Kidney capillary endothelial cell (primary cell): ENCODE results near the gene CWC27.
A peak's percentile ranks its signal among the peaks of the same experiment; 100 is the strongest.
"Not testable (repeated sequence)": the region's sequence is repeated elsewhere in the genome, so short reads cannot be mapped to it uniquely, and the experiment has no call there.

Experiments
- DNase-seq: peaks from one replicate; pipeline ENCODE4 v3.0.0-alpha.2; 2018; ENCODE audit warnings: low spot score

Gene CWC27

DNA sequence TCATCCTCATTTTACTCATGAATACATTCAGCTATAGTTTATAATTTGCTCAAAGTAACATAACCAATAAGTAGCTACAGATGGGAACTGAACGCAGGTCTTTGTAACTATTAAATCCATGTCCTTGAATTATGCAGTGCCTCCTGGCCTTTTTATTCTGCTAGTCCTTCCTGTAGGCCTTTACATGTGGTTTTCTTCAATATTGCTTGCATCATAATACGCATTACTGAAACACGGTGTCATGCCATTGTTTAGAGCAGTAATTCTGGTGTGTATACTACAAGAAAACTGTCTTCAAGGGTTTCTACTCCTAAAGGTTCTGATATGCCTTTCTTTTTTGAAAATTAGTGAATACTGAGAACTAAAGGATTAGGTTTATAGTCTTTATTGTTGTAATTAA is 20.7 kb downstream of the CWC27 start:
- DNase-seq, result no peak

DNA sequence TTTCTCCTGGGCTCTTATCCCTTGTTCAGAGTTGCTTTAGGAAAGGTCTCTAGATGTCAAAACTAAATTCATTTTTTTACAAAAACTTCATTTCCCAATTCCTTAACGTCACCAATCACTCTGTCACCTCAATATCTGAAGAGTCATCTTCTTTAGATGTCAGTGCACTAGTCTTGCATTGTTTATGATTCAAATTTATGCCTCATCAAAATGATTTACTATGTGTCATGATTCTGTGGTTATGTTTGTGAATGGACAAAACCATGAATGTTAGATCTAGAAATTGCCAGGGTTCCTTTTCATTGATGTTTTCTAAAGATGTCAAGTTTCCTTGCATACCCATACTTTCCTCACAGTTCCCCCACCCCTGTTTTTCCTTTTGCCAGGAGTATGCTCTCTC is 21.5 kb downstream of the CWC27 start:
- no peak for DNase-seq

DNA sequence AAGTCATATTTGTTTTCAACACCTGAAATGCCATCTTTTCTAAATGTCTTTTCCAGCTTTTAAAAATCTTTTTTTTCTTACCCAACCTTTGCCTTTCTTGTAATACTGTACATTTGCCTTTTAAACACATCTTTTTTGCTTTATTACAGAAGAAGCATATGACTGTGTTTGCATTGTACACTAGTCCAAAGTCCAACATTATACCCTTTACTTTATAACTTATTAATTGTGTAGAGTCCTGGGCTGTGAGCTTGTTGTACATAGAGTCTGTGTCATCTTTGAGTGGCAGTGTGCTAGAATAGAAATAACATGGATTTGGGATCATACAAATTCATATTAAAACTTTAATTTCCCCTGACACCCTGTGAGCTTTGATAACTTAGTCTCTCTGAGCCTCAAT is 23.7 kb downstream of the CWC27 start:
- DNase-seq, result no peak

DNA sequence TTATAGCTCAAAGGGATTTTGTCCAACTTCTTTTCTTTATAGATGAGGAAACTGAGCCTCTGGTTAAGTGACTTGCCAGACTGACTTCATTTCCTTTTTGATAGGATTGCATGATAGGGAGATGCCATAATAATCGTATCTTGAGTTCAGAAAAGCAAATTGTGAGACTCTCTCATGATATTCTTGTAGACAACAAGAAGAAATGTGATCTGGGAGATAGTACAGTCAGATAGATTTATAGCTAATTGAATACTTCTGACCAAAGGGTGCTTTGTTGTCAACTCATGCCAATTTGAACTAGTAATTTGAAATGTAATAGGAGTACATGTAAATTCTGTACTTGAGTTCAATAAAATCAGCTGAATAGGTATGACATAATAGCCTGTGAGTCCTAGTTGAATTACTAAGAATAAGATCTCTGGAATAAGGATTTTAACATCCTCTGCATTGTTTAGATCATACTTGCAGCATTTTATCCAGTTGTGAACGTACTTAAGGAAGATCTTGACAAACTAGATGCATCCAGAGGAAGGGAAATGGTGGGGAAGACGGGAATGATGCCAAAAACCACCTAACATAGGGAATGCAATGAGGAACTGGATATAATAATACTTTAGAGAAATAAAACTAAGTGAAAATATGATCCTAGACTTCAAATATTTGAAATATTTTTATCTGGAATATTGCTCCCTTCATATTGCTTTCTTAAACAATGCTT is 25.5 kb downstream of the CWC27 start:
- no peak for DNase-seq

DNA sequence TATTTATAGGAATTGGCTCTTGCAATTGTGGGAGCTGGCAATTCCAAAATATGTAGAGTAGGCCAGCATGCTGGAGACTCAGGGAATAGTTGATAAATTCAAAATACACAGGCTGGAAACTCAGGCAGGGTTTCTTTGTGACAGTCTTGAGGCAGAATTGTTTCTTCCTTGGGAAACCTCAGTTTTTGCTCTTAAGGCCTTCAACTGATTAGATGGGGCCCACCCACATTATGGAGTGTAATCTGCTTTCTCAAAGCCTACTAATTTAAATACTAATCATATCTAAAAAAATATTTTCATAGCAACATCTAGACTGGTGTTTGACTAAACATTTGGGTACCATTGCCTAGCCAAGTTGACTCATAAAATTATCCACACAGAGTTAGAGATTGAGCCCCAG is 27.6 kb downstream of the CWC27 start:
- no peak for DNase-seq

DNA sequence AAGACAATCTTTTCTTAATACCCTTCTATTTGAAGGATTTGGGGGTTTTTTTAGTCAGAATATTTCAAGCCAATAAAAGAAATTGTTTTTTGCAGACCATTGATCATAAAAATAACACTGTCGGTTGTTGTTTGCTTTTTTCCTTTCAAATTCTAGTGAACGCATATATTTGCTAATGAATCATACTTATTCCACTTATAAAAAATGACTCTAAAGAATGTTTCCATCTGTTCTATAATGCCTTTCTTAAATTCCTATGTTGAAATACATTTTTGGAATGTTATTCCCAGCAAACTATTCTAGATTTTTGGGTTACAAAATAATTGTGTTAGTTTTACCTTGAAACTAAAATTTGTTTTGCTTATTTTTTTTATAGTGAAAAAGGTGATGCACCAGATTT is 32.2 kb downstream of the CWC27 start:
- DNase-seq, result no peak

DNA sequence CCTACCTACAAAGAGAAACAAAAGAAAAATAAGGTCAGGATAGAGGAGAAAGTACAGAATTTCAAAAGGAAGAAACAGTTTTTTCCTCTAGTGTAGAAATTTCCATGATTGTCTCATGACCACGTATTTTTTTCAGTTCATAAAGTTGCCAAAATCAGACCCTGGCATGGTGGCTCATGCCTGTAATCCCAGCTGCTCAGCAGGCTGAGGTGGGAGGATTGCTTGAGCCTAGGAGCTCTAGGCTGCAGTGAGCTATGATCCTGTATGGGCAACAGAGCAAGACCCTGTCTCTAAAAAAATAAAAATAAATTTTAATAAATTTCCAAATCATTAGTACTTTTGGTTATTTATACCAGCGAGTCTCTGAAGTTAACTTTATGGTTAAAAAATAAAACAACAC is 37.8 kb downstream of the CWC27 start:
- no peak for DNase-seq

DNA sequence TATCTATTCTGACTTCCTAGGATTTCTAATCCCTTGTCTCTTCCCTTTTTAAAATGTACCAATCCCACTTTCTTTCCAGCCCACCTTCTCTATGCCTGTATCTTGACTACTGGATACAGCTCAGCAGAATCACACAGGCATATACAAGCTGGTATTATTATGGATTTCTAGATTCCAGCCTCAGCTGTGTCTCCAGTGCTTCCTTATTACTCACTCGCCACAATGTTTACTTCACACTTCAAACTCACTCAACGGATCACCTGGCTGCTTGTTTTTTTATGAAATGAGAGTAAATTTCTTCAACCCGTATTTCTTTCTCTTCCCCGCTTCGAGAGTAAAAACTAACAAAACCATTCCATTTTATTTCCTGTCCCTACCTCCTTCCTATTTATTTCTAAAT is 38.8 kb downstream of the CWC27 start:
- no peak for DNase-seq

DNA sequence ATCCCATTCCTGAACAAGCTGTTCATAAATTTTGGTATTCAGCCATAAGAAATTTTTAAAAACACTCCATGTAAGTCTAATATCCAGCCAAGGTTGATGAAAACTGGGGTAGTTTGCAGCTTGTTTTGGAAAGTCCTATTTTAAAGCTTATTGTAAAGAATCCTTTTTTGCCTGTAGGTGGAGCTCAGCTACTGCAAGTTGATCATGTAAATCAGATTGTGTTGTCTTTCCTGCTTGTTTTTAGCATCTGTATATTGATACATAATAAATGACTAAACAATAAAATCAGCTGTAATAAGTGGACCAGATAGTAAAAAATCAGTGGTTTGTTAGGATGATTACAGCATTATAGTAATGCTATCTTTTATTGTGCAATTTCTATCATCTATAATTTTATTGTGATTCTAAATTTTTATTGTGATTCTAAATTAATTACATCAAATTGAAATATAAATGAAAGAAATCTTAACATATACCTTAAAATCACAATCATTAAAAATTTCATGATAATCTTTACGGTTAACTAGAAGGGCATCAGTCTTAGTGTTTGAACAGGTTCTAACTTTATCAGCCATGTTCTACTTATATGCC is 42.4 kb downstream of the CWC27 start:
- DNase-seq, result peak; percentile 69

DNA sequence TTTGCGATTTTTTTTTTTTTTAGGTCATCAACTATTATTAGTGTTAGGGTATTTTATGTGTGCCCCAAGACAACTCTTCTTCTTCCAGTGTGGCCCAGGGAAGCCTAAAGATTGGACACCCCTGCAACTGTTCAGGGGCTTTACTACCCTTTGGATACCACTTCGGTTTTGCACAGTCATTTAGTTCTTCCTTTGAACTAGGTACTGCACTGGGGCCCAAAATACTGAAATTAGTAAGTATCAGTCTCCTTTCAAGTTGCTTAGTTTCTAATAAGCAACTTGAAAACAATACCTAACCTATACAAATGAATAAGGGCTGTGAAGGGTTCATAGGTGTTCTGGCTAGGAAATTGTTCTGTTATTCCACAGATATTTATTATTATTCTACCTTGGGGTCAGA is 45.3 kb downstream of the CWC27 start:
- DNase-seq, result no peak

DNA sequence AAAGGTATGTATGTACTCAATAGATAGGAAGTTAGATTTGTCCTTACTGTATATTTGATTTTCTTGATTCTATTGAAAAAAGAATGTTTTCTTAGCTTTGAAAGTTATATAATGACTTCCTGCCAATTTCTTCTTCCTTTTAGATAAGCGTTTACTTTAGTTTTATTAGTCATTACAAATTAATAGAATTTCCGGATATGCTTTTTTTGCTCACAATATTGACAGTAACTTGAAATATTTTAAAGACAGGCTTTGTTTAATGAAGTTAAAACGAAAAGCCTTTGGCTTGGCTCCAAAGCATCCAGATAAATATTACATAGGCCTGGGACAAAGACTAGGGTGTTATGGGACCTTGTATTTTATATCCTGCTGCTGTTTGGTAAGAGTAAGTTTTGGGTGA is 49.5 kb downstream of the CWC27 start:
- no peak for DNase-seq

DNA sequence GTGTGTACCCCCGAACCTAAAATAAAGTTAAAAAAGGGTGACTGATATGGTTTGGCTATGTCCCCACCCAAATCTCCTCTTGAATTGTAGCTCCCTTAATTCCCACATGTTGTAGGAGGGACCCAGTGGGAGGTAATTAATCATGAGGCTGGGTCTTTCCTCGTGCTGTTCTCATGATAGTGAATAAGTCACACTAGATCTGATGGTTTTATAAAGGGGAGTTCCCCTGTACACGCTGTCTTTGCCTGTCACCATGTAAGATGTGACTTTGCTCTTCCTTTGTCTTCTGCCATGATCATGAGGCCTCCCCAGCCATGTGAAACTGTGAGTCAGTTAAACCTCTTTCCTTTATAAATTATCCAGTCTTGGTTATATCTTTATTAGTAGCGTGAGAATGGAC is 50.6 kb downstream of the CWC27 start:
- DNase-seq, result not testable (repeated sequence)

DNA sequence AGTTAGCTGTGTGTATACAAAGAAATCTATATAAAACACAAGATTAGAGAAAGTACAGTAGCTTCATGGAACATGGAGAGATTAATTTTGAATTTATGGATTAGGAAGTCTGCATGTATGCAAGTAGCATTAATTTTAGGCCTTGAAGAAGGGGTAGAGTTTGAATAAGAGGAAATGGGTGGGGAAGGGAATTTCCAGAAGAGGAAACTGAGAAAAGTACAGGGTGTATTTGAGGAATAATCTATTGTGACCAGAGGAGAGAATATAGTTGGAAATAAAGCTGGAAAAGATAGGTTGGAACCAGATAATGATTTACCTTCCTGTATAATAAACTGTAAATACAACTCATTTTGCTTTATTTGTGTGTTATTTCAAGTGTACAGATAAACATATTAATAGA is 53.6 kb downstream of the CWC27 start:
- DNase-seq, result no peak

DNA sequence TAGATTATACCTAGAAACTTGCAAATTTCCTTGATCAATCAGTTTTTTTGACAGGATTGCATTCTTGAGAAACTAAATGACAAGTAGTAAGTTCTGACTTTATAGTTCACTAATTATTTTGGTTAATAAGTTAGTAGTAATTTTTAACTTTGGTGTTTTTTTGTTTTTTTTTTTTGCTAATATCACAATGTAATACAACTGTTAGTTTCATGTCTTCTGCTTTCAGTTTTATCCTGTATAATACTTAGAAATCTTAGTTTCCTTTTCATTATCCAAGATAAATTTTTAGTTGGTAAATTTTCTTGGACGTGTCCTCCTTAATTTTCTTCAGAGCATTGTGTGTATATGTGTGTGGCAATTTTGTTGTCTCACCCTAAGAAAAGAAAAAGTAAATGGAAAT is 57.8 kb downstream of the CWC27 start:
- DNase-seq, result no peak

DNA sequence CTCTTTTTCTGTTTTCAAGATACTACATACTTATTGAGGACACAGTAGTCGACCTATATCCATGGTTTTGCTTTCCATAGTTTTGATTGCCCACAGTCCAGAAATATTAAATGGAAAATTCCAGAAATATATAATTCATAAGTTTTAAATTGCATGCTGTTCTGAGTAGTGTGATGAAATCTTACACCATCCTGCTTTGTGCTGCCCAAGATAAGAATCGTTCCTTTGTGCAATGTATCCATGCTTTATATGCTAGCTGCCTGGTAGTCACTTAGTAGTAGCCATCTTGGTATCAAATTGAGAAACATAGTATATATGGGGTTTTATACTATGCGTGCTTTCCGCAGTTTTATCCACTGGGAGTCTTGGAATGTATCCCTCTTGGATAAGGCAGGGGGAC is 59.0 kb downstream of the CWC27 start:
- no peak for DNase-seq

DNA sequence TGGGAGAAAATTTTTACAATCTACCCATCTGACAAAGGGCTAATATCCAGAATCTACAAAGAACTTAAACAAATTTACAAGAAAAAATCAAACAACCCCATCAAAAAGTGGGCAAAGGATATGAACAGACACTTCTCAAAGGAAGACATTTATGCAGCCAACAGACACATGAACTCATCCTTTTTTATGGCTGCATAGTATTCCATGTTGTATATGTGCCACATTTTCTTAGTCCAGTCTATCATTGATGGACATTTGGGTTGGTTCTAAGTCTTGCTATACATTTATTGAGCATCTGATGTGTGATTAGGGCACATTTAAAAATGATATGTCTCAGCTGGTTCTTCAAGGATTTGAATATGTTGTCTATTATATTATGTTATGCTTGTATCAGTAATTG is 61.9 kb downstream of the CWC27 start:
- not testable (repeated sequence) for DNase-seq

DNA sequence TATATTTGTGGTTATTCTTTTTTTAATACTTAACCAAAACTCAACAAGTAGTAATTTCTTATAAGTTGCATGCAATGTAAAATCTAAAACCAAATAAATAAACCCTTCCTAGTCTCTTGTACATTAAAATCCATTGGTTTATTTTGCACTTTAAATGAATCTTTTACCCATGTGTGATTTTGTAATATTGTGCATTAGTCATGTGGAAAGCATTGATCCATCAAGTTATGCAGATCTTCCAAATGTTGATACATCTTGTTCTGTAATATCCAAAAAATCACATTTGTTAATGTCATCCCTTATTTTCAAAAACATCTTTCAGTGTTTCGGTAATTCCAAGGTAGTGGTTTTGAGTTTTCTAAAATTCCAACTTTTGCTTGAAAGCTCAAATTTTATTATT is 63.3 kb downstream of the CWC27 start:
- DNase-seq, result no peak

DNA sequence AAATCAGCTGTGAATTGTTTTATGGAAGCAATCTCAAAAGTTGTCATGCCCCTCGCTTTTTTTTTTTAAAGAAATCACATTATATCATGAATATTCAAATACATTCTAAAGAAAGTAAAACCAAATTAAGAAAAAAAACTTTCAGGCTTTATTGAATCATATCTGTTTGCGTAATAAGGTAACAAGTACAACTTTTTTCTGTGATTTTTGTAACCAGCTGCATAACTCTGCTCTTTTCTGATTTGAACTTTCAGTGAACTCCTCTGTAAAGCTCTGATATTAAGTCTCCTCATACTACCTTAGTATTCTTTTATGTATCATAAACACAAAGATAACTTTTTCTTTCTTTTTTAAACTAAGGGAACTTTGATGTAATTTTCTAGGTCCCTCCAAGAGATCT is 65.3 kb downstream of the CWC27 start:
- DNase-seq, result no peak

DNA sequence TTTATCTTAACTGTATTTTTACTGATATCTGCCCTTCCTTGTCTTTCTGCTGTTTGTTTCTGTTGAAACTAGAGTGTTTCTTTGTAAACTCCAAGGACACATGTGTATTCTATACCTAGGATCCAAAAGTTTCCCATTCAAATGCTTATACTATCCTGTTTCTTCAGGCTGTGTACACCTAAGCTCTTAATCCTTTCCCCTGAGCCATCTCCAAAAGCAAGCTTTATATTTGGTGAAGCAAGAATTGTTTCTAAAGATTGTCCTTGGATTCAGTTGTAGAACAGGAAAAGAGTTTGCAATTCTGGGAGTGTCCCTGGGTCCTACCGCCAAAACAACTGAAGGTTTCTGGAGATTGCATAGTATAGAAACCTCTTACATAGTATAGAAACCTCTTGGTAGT is 65.9 kb downstream of the CWC27 start:
- DNase-seq, result no peak

DNA sequence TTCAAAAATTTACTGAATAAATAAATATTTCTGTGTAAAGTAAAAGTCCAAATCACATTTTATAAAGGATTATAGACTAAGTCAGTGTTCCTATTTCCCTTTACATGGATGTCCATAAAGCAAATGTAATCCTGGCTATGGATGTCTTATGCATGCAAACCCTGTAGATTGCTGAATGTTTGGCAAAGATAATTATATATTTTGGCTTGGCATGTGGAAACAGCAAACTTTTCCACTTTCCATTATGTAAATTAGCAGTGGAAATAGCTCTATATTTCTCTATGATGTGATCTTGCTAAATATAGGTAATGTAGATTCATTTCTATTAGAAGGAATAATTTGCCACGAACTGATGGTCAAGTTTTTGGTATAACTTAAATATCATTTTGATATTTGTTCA is 66.5 kb downstream of the CWC27 start:
- no peak for DNase-seq

DNA sequence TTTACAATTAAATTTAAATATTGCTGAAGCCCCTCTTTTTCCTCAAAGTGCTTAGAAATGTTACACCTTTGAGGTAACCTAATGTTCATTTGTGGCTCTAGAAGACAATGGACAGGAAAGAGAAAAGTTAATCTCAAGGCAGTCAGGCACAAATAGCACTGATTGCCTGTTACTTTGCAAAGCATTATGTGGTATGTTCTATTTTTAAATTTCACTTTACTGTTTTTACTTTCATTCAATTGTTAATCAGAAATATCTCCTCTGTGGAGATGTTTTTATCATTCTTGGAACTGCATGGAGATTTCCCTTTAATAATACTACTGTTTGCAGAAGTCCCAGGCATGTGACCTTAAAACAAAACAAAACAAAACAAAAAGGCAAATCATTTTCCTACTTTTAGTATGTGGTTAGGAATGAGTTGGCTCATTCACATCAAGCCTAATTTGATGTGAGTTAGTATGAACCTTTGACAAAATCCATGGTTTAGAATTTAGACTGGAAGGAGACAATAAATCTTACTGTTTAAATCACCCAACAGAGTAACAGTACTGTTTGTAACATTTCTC is 67.5 kb downstream of the CWC27 start:
- DNase-seq, result no peak

DNA sequence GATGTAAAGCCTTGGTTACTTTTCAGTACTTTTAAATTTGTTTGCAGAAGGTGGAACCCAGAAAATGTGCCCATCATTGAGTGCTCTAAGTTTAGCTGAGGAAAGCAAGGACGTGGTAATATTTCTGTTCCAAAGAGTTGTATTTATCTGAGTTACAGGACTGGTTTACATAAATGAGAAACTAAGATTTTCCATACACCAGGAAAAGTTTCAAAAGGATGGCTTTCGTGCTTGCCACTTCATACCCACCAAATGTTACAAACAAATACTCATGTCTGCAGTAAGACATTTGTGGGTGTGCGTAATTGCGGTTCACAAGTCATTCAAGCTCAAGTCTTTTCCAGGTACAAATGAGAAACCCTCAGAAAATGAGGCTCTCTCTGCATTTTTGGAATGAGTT is 68.1 kb downstream of the CWC27 start:
- DNase-seq, result no peak

DNA sequence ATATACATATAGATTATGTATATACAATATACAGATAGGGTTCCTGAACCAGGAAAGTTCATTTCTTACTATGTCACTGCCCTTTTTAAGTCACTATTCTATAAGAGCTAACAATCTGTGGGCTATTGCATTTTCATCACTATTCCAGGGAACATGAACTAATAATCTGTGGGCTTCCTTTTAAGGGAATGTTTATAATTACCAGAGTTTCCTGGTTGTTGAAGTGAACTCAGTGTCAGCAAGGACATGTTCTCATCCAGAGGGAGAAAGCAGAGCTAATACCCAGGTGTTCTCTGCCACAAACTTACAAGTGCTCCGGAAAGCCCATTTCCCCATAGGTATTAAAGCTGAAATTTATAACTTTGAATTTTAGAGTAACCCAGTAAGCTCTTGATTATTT is 69.6 kb downstream of the CWC27 start:
- DNase-seq, result no peak

DNA sequence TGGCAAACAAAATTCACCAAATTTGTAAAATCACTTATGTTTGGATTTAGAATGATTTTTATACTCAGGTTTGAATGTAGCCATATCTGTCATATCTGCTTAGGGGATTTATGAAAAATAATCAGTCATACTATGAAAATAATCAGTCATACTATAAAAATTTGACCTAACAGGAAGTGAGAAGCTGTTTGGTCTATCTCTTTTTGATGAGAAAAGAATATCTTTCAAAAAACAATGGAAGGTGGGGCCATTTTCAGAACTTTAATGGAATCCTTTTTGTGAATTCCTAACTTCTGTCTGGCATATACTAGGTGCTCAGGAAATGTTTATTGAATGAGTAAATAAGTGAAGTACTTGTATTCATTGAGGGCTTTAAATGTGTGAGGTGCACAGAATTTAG is 70.1 kb downstream of the CWC27 start:
- DNase-seq, result peak; percentile 34
